ENCODE results near the gene CRCP. TPM values are rescaled to one million over a fixed set of nuclear protein-coding genes. Genes with fewer than 3 reads are reported as not detected.
"Not testable (repeated sequence)": the region's sequence is repeated elsewhere in the genome, so short reads cannot be mapped to it uniquely, and the experiment has no call there.

Gene CRCP
- total RNA-seq, 4 donors from 2014 or later = 20.6 to 48.6 (median 44.1) TPM

DNA sequence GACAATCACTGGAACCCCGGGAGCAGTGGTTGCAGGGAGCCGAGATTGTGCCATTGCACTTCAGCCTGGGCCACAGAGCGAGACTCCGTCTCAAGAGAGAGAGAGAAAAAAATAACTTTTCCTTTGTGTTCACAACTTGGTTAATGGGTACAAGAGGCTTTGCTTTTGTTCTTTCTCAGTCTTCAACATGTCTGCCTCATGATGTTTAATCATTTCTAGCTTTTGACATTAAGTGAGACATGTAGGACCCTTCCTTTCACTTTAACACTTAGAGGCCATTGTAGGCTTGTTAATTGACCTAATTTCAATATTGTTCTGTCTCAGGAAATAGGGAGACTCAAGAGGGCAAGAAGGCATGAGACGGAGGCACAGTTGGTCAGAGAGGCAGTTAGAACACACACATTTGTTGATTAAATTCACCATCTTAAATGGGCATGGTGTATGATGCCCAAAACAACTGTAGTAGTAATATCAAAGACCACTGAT lies 9.3 kb upstream of the CRCP start:
- no peaks in the 10 kb centered on the region for H3K36me3 ChIP-seq
- peaks cover 0 to 7% (median 3%) of the 10 kb centered on the region in 4 donors for H3K4me1 ChIP-seq
- DNase-seq = no peak
- intact Hi-C loops (cut with DNase I; ENCODE audit: low total_unique reads) (no loop called here), in situ Hi-C loops (cut with MboI; ENCODE audit: low pct_ligation_motif_present in 1 of 4, low pct_unique_long_range_greater_than_20kb in 1 of 4, low sequenced_read_pairs in 3 of 4) (no loop called here)
- no peak for TF ChIP-seq POLR2AphosphoS5 (IDR thresholded peaks at IDR 0.05)
- no peak for TF ChIP-seq EP300 (IDR thresholded peaks at IDR 0.05; ENCODE audit: low read depth)
- no peak for TF ChIP-seq POLR2A (IDR thresholded peaks at IDR 0.05)
- TF ChIP-seq, protein P1, sequence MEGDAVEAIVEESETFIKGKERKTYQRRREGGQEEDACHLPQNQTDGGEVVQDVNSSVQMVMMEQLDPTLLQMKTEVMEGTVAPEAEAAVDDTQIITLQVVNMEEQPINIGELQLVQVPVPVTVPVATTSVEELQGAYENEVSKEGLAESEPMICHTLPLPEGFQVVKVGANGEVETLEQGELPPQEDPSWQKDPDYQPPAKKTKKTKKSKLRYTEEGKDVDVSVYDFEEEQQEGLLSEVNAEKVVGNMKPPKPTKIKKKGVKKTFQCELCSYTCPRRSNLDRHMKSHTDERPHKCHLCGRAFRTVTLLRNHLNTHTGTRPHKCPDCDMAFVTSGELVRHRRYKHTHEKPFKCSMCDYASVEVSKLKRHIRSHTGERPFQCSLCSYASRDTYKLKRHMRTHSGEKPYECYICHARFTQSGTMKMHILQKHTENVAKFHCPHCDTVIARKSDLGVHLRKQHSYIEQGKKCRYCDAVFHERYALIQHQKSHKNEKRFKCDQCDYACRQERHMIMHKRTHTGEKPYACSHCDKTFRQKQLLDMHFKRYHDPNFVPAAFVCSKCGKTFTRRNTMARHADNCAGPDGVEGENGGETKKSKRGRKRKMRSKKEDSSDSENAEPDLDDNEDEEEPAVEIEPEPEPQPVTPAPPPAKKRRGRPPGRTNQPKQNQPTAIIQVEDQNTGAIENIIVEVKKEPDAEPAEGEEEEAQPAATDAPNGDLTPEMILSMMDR (IDR thresholded peaks at IDR 0.05) = no peak
- WGBS, 2 donors (ENCODE audit: low coverage in 1 of 2) = 89 to 95% methylated on average over 5 of the region's 5 CpGs
- H3K4me3 ChIP-seq = no peak overlapping the region
- no peaks in the 10 kb centered on the region for H3K27me3 ChIP-seq
- no peaks in the 10 kb centered on the region for H3K9me3 ChIP-seq
- no peak overlapping the region for H3K27ac ChIP-seq

DNA sequence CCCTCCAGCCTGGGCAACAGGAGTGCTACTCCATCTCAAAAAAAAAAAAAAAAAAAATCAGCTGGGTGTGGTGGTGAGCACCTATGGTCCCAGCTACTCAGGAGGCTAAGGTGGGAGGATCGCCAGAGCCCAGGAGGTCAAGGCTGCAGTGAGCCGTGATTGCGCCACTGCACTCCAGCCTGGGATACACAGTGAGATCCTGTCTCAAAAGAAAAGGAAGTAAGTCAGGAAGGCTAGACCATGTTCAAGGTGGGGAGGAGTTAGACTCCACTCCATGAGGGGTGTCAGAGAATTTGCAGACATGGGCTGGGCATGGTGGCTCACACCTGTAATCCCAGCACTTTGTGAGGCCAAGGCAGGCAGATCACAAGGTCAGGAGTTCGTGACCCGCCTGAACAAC lies 6.2 kb upstream of the CRCP start:
- H3K4me1 ChIP-seq; intact Hi-C loops (cut with DNase I; ENCODE audit: low total_unique reads); H3K27me3 ChIP-seq; H3K36me3 ChIP-seq; H3K27ac ChIP-seq; DNase-seq; in situ Hi-C loops (cut with MboI; ENCODE audit: low pct_ligation_motif_present in 1 of 4, low pct_unique_long_range_greater_than_20kb in 1 of 4, low sequenced_read_pairs in 3 of 4); H3K9me3 ChIP-seq; H3K4me3 ChIP-seq: not testable (repeated sequence)
- 87 to 96% methylated on average over 5 of the region's 5 CpGs for WGBS, 2 donors (ENCODE audit: low coverage in 1 of 2)

DNA sequence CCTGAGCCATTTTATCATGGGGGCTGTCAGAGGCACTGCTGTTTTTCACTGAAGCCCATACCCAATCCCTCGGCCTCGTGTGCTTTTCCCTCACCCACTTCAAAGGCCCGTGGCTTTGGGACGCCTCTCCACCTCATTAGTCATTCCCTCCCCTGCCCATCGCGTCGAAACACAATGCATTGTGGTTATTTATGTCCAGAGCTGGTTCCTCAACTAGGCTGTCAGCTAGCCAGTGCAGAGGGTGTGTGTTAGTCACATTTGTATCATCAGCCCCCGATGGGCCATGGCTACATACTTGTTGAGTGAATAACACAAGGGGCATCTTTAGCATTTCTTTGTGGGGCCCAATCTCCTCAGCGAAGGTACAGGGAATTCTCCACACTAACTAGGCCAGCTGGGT lies 3.8 kb upstream of the CRCP start:
- no peak overlapping the region for H3K4me3 ChIP-seq
- H3K27me3 ChIP-seq = no peaks in the 10 kb centered on the region
- TF ChIP-seq POLR2A (IDR thresholded peaks at IDR 0.05) (no peak), POLR2AphosphoS5 (IDR thresholded peaks at IDR 0.05) (no peak), EP300 (IDR thresholded peaks at IDR 0.05; ENCODE audit: low read depth) (no peak)
- TF ChIP-seq, protein P1 (IDR thresholded peaks at IDR 0.05) = no peak
- no peak for DNase-seq
- peaks cover 5 to 13% (median 10%) of the 10 kb centered on the region in 4 donors for H3K4me1 ChIP-seq
- no peaks in the 10 kb centered on the region for H3K36me3 ChIP-seq
- in situ Hi-C loops (cut with MboI; ENCODE audit: low pct_ligation_motif_present in 1 of 4, low pct_unique_long_range_greater_than_20kb in 1 of 4, low sequenced_read_pairs in 3 of 4) = no loop called here
- H3K27ac ChIP-seq = no peak overlapping the region
- intact Hi-C loops (cut with DNase I; ENCODE audit: low total_unique reads) = no loop called here
- 72 to 81% methylated on average over 6 to 9 of the region's 9 CpGs for WGBS, 2 donors (ENCODE audit: low coverage in 1 of 2)
- H3K9me3 ChIP-seq = no peaks in the 10 kb centered on the region

DNA sequence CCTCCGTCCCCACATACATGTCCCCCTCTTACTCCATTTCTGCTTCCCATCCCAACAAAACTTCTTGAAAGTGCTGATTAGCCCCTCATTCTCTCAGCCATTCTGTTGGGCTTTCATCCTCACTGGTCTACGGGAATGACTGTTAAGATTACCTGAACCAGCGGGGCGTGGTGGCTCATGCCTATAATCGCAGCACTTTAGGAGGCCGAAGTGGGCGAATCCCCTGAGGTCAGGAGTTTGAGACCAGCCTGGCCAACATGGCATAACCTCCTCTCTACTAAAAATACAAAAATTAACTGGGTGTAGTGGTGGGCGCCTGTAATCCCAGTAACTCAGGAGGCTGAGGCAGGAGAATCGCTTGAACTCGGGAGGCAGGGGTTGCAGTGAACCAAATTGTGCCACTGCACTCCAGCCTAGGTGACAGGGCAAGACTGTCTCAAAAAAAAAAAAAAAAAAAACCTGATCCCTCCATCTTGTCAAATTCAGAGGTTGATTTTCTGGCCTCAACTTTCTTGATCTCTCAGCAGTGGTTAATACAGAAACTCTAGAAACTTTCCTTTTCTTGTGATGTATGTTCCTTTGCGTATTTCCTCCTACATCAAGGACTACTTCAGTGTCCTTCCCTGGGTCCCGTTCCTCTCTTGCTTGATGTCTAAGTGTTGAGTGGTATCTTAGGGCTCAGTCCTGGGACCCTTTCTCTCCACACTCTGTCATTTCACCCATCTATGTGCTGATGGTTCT lies 2.2 kb downstream of the CRCP start:
- H3K9me3 ChIP-seq; H3K36me3 ChIP-seq; H3K4me3 ChIP-seq; H3K27ac ChIP-seq; in situ Hi-C loops (cut with MboI; ENCODE audit: low pct_ligation_motif_present in 1 of 4, low pct_unique_long_range_greater_than_20kb in 1 of 4, low sequenced_read_pairs in 3 of 4); intact Hi-C loops (cut with DNase I; ENCODE audit: low total_unique reads); H3K27me3 ChIP-seq; DNase-seq: not testable (repeated sequence)
- WGBS, 2 donors (ENCODE audit: low coverage in 1 of 2) = 83 to 96% methylated on average over 4 to 12 of the region's 12 CpGs
- H3K4me1 ChIP-seq = peaks cover 21 to 48% (median 30%) of the 10 kb centered on the region in 4 donors

DNA sequence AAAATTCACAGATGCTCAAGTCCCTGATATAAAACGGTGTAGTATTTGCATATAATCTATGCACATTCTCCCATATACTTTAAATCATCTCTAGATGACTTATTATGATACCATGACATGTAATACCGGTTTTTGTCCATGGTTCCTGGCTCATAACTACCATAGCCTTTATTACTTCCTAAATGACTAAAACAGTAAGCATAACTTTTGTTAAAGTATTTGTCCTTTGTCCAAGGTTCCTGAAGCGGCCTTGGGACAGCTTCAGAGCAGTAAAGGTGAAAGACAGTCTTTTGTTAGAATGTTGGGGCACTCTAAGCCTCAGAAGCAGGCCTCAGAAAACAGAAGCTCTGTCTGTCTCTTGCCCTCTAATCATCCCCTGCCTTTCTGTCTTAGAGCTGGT lies 4.0 kb downstream of the CRCP start:
- peak overlapping the region in 1 of 4 donors; percentile 15 for H3K27ac ChIP-seq
- intact Hi-C loops (cut with DNase I; ENCODE audit: low total_unique reads) = no loop called here

More for the DNA sequence above, 4.0 kb downstream of the CRCP start:
- no peak overlapping the region for H3K4me3 ChIP-seq
- DNase-seq = no peak
- in situ Hi-C loops (cut with MboI; ENCODE audit: low pct_ligation_motif_present in 1 of 4, low pct_unique_long_range_greater_than_20kb in 1 of 4, low sequenced_read_pairs in 3 of 4) = no loop called here
- H3K36me3 ChIP-seq = no peaks in the 10 kb centered on the region
- TF ChIP-seq POLR2A (IDR thresholded peaks at IDR 0.05) (no peak), EP300 (IDR thresholded peaks at IDR 0.05; ENCODE audit: low read depth) (no peak), POLR2AphosphoS5 (IDR thresholded peaks at IDR 0.05) (no peak)
- TF ChIP-seq, protein P1 (IDR thresholded peaks at IDR 0.05) = no peak
- H3K4me1 ChIP-seq = peaks cover 21 to 51% (median 30%) of the 10 kb centered on the region in 4 donors
- no peaks in the 10 kb centered on the region for H3K27me3 ChIP-seq
- no peaks in the 10 kb centered on the region for H3K9me3 ChIP-seq
- 25 to 33% methylated on average over 3 of the region's 3 CpGs for WGBS, 2 donors (ENCODE audit: low coverage in 1 of 2)

Data from transverse colon (tissue), 4 donors.